ENCODE measurements around the gene CDKAL1. TPM values are rescaled to one million over a fixed set of nuclear protein-coding genes. Genes with fewer than 3 reads are reported as not detected.

CDKAL1 gene
- total and polyA plus RNA-seq, 9 of the 15 experiments (the other 6 are each of a cell fraction or from before 2014, with no cell fraction given): 11.2 to 36.3 (median 20.1) TPM

DNA sequence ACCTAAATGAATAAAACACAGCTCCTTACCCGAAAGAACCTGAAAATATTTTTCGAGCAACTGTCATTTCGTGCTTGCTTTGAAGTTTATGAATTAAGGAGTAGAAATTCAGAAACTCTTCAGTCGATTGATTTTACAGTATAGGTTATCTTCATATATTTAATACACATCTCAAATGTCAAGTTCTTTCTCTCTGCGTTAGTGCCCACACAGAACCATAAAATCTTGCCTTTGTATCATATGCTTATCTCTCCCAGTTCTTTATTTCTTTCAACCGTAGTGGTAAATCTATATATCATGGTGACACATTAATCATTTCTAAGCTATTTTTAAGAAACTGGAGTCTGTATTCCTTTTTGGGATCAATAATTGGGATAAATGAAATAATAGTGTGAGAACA is 397.5 kb downstream of the CDKAL1 start:
- Histone ChIP-seq H3K27me3 (ENCODE audit: control insufficient read depth in 2 of 2, insufficient read depth in 2 of 2, low read length in 2 of 2) (no peaks in the 10 kb centered on the region), H2AFZ (ENCODE audit: low read depth, low read length) (no peak overlapping the region), H3K9ac (ENCODE audit: insufficient read depth in 1 of 2, low read depth in 2 of 2, low read length in 2 of 2) (no peak overlapping the region), H3K9me1 (ENCODE audit: control insufficient read depth, insufficient read depth, low read length) (no peaks in the 10 kb centered on the region), H3K4me2 (ENCODE audit: insufficient read depth, low read length) (no peak overlapping the region), H3K9me3 (replicated peaks; ENCODE audit: control insufficient read depth, insufficient read depth, low read depth, low read length) (no peaks in the 10 kb centered on the region), H3K4me3 (no peak overlapping the region), H3K79me2 (ENCODE audit: control insufficient read depth, insufficient read depth, low read length) (no peaks in the 10 kb centered on the region), H4K20me1 (replicated peaks; ENCODE audit: control insufficient read depth, insufficient read depth, low read length) (no peaks in the 10 kb centered on the region), H3K4me1 (replicated peaks in 1 of 2; ENCODE audit: control insufficient read depth in 2 of 2, insufficient read depth in 2 of 2, low read length in 2 of 2) (no peaks in the 10 kb centered on the region), H3K27ac (ENCODE audit: extremely low read depth, low read depth, low read length) (no peak overlapping the region), H3K36me3 (ENCODE audit: control insufficient read depth, insufficient read depth, low read length) (no peaks in the 10 kb centered on the region)
- ATAC-seq: no peak
- ChIA-PET CTCF (ENCODE audit: low intra/inter-chr PET ratio) (no interaction called here), POLR2A (no interaction called here)
- intact Hi-C loops (cut with micrococcal nuclease): no loop called here
- no peak for TF ChIP-seq NCOA2 (IDR thresholded peaks at IDR 0.05; ENCODE audit: partially characterized antibody in 2 of 2)
- TF ChIP-seq PRPF4 (IDR thresholded peaks at IDR 0.05; ENCODE audit: insufficient read depth, low read depth, low read length, poor library complexity, severe bottlenecking): no peak
- TF ChIP-seq RCOR1 (IDR thresholded peaks at IDR 0.05; ENCODE audit: borderline replicate concordance in 1 of 2, low read depth in 2 of 2, low read length in 2 of 2): no peak
- no peak for TF ChIP-seq MEF2A (IDR thresholded peaks at IDR 0.05; ENCODE audit: control insufficient read depth, low read depth, low read length)
- TF ChIP-seq RAD51 (IDR thresholded peaks at IDR 0.05; ENCODE audit: borderline replicate concordance, low read depth): no peak
- TF ChIP-seq RBBP5 (IDR thresholded peaks at IDR 0.05; ENCODE audit: borderline replicate concordance, insufficient read depth, low read length, poor library complexity, severe bottlenecking): no peak
- no peak for TF ChIP-seq ZNF57 (CRISPR knock-in tag; IDR thresholded peaks at IDR 0.05)
- no peak for TF ChIP-seq MTA1 (IDR thresholded peaks at IDR 0.05; ENCODE audit: borderline replicate concordance)
- TF ChIP-seq CCAR2 (IDR thresholded peaks at IDR 0.05; ENCODE audit: low read depth, low read length): no peak
- TF ChIP-seq, protein P1, sequence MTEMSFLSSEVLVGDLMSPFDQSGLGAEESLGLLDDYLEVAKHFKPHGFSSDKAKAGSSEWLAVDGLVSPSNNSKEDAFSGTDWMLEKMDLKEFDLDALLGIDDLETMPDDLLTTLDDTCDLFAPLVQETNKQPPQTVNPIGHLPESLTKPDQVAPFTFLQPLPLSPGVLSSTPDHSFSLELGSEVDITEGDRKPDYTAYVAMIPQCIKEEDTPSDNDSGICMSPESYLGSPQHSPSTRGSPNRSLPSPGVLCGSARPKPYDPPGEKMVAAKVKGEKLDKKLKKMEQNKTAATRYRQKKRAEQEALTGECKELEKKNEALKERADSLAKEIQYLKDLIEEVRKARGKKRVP (CRISPR knock-in tag; IDR thresholded peaks at IDR 0.05): no peak
- TF ChIP-seq NRF1 (conservative IDR thresholded peaks at IDR 0.05 in 1 of 2, IDR thresholded peaks at IDR 0.05 in 1 of 2): no peak
- TF ChIP-seq, protein P2, sequence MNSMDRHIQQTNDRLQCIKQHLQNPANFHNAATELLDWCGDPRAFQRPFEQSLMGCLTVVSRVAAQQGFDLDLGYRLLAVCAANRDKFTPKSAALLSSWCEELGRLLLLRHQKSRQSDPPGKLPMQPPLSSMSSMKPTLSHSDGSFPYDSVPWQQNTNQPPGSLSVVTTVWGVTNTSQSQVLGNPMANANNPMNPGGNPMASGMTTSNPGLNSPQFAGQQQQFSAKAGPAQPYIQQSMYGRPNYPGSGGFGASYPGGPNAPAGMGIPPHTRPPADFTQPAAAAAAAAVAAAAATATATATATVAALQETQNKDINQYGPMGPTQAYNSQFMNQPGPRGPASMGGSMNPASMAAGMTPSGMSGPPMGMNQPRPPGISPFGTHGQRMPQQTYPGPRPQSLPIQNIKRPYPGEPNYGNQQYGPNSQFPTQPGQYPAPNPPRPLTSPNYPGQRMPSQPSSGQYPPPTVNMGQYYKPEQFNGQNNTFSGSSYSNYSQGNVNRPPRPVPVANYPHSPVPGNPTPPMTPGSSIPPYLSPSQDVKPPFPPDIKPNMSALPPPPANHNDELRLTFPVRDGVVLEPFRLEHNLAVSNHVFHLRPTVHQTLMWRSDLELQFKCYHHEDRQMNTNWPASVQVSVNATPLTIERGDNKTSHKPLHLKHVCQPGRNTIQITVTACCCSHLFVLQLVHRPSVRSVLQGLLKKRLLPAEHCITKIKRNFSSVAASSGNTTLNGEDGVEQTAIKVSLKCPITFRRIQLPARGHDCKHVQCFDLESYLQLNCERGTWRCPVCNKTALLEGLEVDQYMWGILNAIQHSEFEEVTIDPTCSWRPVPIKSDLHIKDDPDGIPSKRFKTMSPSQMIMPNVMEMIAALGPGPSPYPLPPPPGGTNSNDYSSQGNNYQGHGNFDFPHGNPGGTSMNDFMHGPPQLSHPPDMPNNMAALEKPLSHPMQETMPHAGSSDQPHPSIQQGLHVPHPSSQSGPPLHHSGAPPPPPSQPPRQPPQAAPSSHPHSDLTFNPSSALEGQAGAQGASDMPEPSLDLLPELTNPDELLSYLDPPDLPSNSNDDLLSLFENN (IDR thresholded peaks at IDR 0.05; ENCODE audit: low read depth in 2 of 2, low read length in 2 of 2): no peak
- TF ChIP-seq KAT8 (IDR thresholded peaks at IDR 0.05; ENCODE audit: low read depth): no peak
- no peak for DNase-seq (ENCODE audit: extremely low read depth in 1 of 4, low spot score in 3 of 4)
- in situ Hi-C loops (cut with MboI): no loop called here
- FAIRE-seq: no peak
- WGBS (ENCODE audit: insufficient coverage, low coverage, missing lambda C conversion rate): 58% methylated on average over 6 of the region's 6 CpGs
- BruUV-seq (replicated peaks): no TSS peak

All from K562 (cell line).